HepG2 (cell line): ENCODE results near the gene PLCB1. TPM values are rescaled to one million over a fixed set of nuclear protein-coding genes. Genes with fewer than 3 reads are reported as not detected.
A peak's percentile ranks its signal among the peaks of the same experiment; 100 is the strongest.

Source experiments
- ADNP ChIP-seq: sonication (generic); formaldehyde crosslinking; IDR thresholded peaks from 2 replicates; pipeline ENCODE4 v1.4.0; 2020; ENCODE audit warnings: missing genetic modification reagents
- ARID3A ChIP-seq: IDR thresholded peaks from 2 replicates; pipeline ENCODE4 v1.6.1; 2012; ENCODE audit warnings: low read depth, low read length, improper control_type of control experiment
- CREM ChIP-seq, 2 experiments: sonication (generic) in 1 of 2; formaldehyde crosslinking in 1 of 2; IDR thresholded peaks; 2 replicates each; pipeline versions ENCODE4 v1.4.0 to v1.6.1; 2016 to 2020; ENCODE audit warnings: antibody characterized with exemption in 1 of 2, mild to moderate bottlenecking in 1 of 2, missing genetic modification reagents in 1 of 2
- GMEB2 ChIP-seq: IDR thresholded peaks from 2 replicates; pipeline ENCODE4 v1.6.1; 2016; ENCODE audit warnings: missing biosample characterization, missing genetic modification reagents, low read depth
- HMG20A ChIP-seq: IDR thresholded peaks from 2 replicates; pipeline ENCODE4 v1.6.1; 2016; ENCODE audit warnings: borderline replicate concordance
- HOMEZ ChIP-seq: IDR thresholded peaks from 2 replicates; pipeline ENCODE4 v1.6.1; 2016; ENCODE audit warnings: low read depth
- MAFF ChIP-seq: IDR thresholded peaks from 2 replicates; pipeline ENCODE4 v1.6.1; 2011; ENCODE audit warnings: low read depth, low read length, improper control_type of control experiment
- MXD3 ChIP-seq: IDR thresholded peaks from 2 replicates; pipeline ENCODE4 v1.6.1; 2016; ENCODE audit warnings: mild to moderate bottlenecking, missing biosample characterization, missing genetic modification reagents
- PATZ1 ChIP-seq: sonication (generic); formaldehyde crosslinking; IDR thresholded peaks from 2 replicates; pipeline ENCODE4 v1.4.0; 2020; ENCODE audit warnings: missing genetic modification reagents
- RBM39 ChIP-seq: fragments of 200-400 bp; formaldehyde crosslinking; IDR thresholded peaks from one replicate; pipeline ENCODE4 v1.6.1; 2018; ENCODE audit warnings: antibody characterized with exemption, mild to moderate bottlenecking, low read depth, low read length; ENCODE audit not compliant: poor library complexity, severe bottlenecking
- ZBTB34 ChIP-seq: sonication (generic); formaldehyde crosslinking; IDR thresholded peaks from 2 replicates; pipeline ENCODE4 v1.8.0; 2022; ENCODE audit warnings: mild to moderate bottlenecking, missing genetic modification reagents
- ZNF24 ChIP-seq: fragments of 450-650 bp; IDR thresholded peaks from 2 replicates; pipeline ENCODE4 v1.6.1; 2017; ENCODE audit warnings: antibody characterized with exemption, mild to moderate bottlenecking
- ZNF512B ChIP-seq: sonication (generic); formaldehyde crosslinking; IDR thresholded peaks from 2 replicates; pipeline ENCODE4 v1.5.1; 2020; ENCODE audit warnings: missing genetic modification reagents, mild to moderate bottlenecking, borderline replicate concordance
- ZNF547 ChIP-seq: sonication (generic); formaldehyde crosslinking; IDR thresholded peaks from 2 replicates; pipeline ENCODE4 v1.5.1; 2020; ENCODE audit warnings: mild to moderate bottlenecking, missing genetic modification reagents
- ZNF563 ChIP-seq: sonication (generic); formaldehyde crosslinking; IDR thresholded peaks from 2 replicates; pipeline ENCODE4 v1.8.0; 2022; ENCODE audit warnings: mild to moderate bottlenecking, moderate library complexity, missing genetic modification reagents
- ZNF616 ChIP-seq: sonication (generic); formaldehyde crosslinking; IDR thresholded peaks from 2 replicates; pipeline ENCODE4 v1.5.0; 2020; ENCODE audit warnings: low read depth, mild to moderate bottlenecking, missing genetic modification reagents
- ZSCAN9 ChIP-seq: IDR thresholded peaks from 2 replicates; pipeline ENCODE4 v1.6.1; 2016; ENCODE audit warnings: borderline replicate concordance
- polyA plus RNA-seq, 8 experiments: library from polyadenylated mRNA; depleted of rRNA in 3 of 8; stranded (reverse) in 7 of 8; unstranded in 1 of 8; fragments of >200 nt; fragmentation: Illumina TruSeq in 4 of 8; extraction: Trizol in 4 of 8; gene quantifications; 2 replicates each; pipeline versions ENCODE4 v1.2.1 to v1.2.3, GENCODE V29; 2011 to 2016; ENCODE audit warnings: low read depth in 4 of 8, missing spikeins in 1 of 8, mixed read lengths in 1 of 8; ENCODE audit not compliant: insufficient read depth in 1 of 8
- total RNA-seq, 5 experiments: library from RNA; depleted of rRNA; stranded (reverse); fragments of >200 nt; fragmentation: Illumina TruSeq; extraction: Trizol; gene quantifications; 2 replicates each; pipeline ENCODE4 v1.2.3, GENCODE V29; 2016; ENCODE audit warnings: low read depth in 1 of 5

PLCB1 gene
- total and polyA plus RNA-seq, 2 of the 13 experiments (the other 11 are each of a cell fraction or from before 2014, with no cell fraction given), result 42.4 to 55.9 TPM

GRCh38 chr20:8366303-8366923 lies 234.3 kb downstream of the PLCB1 start (continued):
- TF ChIP-seq ARID3A, result peak; percentile 92
- TF ChIP-seq MXD3 (CRISPR knock-in tag), result no peak
- no peak for TF ChIP-seq ZNF547 (CRISPR knock-in tag)
- TF ChIP-seq PATZ1 (CRISPR knock-in tag), result no peak
- no peak for TF ChIP-seq RBM39
- peak; percentile 76 for TF ChIP-seq CREM (IDR thresholded peaks at IDR 0.05)
- TF ChIP-seq CREM (CRISPR knock-in tag; IDR thresholded peaks at IDR 0.05), result no peak
- TF ChIP-seq ZBTB34 (CRISPR knock-in tag), result no peak
- peak; percentile 49; the same call in 1 of the 2 replicates for TF ChIP-seq ZSCAN9
- TF ChIP-seq ZNF24, result peak; percentile 59; the same call in 1 of the 2 replicates
- TF ChIP-seq ZNF512B (CRISPR knock-in tag), result no peak
- no peak for TF ChIP-seq ZNF616 (CRISPR knock-in tag)
- peak; percentile 97 for TF ChIP-seq HOMEZ
- no peak for TF ChIP-seq MAFF
- no peak for TF ChIP-seq ZNF563 (CRISPR knock-in tag)
- no peak for TF ChIP-seq ADNP (CRISPR knock-in tag)
- TF ChIP-seq HMG20A (CRISPR knock-in tag), result peak; percentile 89
- TF ChIP-seq GMEB2 (CRISPR knock-in tag), result no peak
